CD4-positive, alpha-beta T cell treated with Interleukin-15 for 4 hours (primary cell): ENCODE data around the gene TRIP4.
"Not testable (repeated sequence)": the region's sequence is repeated elsewhere in the genome, so short reads cannot be mapped to it uniquely, and the experiment has no call there.

Experiments used
- DNase-seq: peaks from one replicate; pipeline ENCODE4 v3.0.0-alpha.2; 2020; ENCODE audit warnings: low spot score

The TRIP4 gene

GRCh38 chr15:64490598-64491259, 103.1 kb downstream of the TRIP4 start:
- DNase-seq: no peak

DNA sequence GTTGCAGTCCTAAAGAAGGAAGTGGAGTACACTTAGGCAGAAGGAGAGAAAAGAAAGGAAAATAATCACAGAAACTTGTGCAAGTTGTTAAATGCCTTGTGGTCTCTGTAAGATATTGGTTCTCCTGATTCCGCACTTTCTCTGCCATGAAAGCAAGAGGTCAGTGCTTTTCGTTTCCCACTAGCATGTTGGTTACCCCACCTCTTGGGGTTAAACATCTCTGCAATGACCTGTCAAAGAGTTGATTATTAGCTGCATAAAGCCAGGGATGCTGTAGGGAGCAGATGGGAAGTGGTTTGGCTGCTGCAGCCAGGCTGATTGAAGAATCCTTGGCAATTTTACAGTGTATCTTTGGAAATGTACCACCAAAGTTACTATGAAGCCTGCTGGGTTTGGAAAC, 106.0 kb downstream of the TRIP4 start:
- no peak for DNase-seq

- not testable (repeated sequence) for DNase-seq
These were observed 108.3 kb downstream of the TRIP4 start for GRCh38 chr15:64495968-64496367.

DNA sequence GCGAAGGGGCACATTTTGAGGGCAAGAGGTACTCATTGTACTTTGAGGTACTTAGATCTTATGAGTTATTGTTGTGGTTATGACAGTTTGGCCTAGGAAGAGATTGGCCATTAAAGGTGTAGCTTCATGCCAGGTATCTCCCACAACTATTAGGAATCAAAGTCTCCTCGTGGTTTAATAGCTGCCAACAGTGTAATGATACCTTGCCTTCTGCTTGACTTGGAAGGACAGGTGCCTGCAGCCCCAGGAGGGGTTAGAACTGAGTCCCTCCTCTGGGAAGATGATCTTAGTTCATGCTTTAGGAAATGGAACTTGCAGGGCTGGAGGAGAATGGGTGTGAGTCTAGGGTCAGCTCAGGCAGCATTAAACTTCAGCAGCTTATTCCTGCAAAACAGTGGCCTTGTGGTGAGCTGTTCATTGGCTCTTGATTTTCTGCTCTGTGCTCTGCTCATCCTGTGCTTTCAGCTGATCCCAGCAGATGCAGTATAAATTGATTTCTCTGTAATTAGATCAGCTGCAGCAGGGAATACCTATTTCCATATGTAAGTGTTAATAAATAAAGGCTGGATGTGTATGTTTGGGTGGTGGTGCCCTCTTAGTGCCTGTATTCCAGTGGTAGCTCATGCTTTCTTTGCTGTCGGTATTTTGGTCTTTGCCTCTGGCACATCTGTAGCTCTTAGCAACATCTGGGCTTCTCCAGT, 113.2 kb downstream of the TRIP4 start:
- DNase-seq: no peak

DNA sequence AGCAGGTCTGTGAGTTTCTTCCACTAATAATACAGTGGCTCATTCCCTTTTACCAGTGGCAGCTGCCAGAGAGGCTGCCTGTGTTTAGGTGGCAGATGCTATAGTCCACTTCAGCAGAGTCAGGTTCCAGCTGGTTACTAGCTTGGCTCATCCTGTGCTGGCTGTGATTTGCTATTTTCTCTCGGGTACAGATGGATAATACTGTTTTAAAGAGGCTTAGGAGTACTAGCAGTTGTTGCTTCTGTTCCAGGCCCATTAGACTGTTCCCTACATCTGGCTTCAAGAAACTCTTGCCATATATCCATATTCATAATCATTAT, 113.7 kb downstream of the TRIP4 start:
- DNase-seq: no peak

- no peak for DNase-seq
These were observed 114.5 kb downstream of the TRIP4 start for GRCh38 chr15:64502151-64502550.

GRCh38 chr15:64502551-64502950, 114.9 kb downstream of the TRIP4 start:
- DNase-seq: no peak

- no peak for DNase-seq
These were observed 115.6 kb downstream of the TRIP4 start for GRCh38 chr15:64503197-64503596.

- no peak for DNase-seq
These were observed 116.0 kb downstream of the TRIP4 start for GRCh38 chr15:64503640-64504039.
